GM12891 (cell line): ENCODE results near the gene PTGIS.

ENCODE experiments used
- PAX5 ChIP-seq: IDR thresholded peaks from 2 replicates; pipeline ENCODE4 v1.6.1; 2011; ENCODE audit warnings: low read length, moderate library complexity, mild to moderate bottlenecking; ENCODE audit not compliant: insufficient read depth, severe bottlenecking
- POLR2A ChIP-seq: IDR thresholded peaks from 2 replicates; pipeline ENCODE4 v1.6.1; 2011; ENCODE audit warnings: low read depth, low read length, control low read depth
- POLR2AphosphoS5 ChIP-seq: IDR thresholded peaks from 2 replicates; pipeline ENCODE4 v1.6.1; 2011; ENCODE audit warnings: low read depth, low read length, control low read depth
- POU2F2 ChIP-seq: IDR thresholded peaks from 2 replicates; pipeline ENCODE4 v1.6.1; 2011; ENCODE audit warnings: low read depth, mild to moderate bottlenecking, control low read depth, low read length, moderate library complexity
- SPI1 ChIP-seq: IDR thresholded peaks from 2 replicates; pipeline ENCODE4 v1.6.1; 2011; ENCODE audit warnings: low read depth, low read length, control low read depth
- TAF1 ChIP-seq: IDR thresholded peaks from 2 replicates; pipeline ENCODE4 v1.6.1; 2011; ENCODE audit warnings: low read depth, low read length, control low read depth

GRCh38 chr20:49468412-49468811 lies 99.5 kb downstream of the PTGIS start:
- TF ChIP-seq POLR2A (no peak), POLR2AphosphoS5 (no peak), TAF1 (no peak), PAX5 (no peak), POU2F2 (no peak), SPI1 (no peak)
